T47D (cell line): Measurements from ENCODE around the gene ZNF438.
A peak's percentile ranks its signal among the peaks of the same experiment; 100 is the strongest.

Source experiments
- DNase-seq, 2 experiments: peaks; one replicate each; pipeline versions ENCODE4 v3.0.0 to v3.0.0-alpha.2; 2011 to 2012; ENCODE audit warnings: low read depth in 1 of 2, low spot score in 1 of 2
- JUND ChIP-seq: IDR thresholded peaks from 2 replicates; pipeline ENCODE4 v1.6.1; 2012; ENCODE audit warnings: low read depth
- in situ Hi-C: cut with HindIII; loops from 2 replicates; pipeline ENCODE4 v1.10.0; 2016; ENCODE audit warnings: low sequenced_read_pairs, low pct_unique_long_range_greater_than_20kb

The ZNF438 gene

GRCh38 chr10:30885423-30885822 is 146.2 kb downstream of the ZNF438 start:
- TF ChIP-seq JUND = no peak
- DNase-seq = no peak
- in situ Hi-C loops = no loop called here

DNA sequence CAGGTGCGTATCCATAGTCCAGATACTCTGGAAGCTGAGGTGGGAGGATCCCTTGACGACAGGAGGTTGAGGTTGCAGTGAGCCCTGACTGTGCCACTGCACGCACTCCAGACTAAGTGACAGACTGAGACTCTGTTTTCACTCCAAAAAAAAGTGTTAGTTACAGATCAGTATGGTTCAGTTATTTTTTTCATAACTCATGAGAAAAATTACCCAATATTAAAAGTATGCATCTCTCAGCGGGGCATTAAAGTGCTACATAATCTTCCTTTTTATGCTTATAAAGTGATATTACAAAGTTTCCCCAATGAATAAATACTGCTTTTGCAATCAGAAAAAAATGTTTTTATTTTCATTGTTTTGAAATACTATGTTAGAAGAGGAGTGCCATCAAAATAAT is 147.9 kb downstream of the ZNF438 start:
- in situ Hi-C loops = no loop called here
- no peak for DNase-seq
- no peak for TF ChIP-seq JUND

DNA sequence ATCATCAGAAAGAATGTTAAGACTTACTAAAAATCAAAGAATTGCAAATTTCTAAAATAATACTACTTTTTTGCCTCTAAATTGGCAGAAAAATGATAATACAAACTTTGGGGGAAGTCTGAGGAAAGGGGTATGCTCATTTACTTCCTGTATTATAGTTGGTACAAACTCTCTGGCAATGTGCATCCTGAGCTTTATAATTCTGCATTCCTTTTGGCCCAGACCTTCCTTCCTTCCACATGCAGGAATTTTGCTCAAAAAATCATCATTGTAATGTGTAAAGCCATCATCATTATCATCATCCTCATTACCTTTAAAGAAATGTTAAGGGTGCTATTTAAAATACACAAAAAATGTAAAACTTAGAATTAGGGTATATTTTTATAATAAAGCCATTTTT is 148.5 kb downstream of the ZNF438 start:
- DNase-seq = no peak
- TF ChIP-seq JUND = no peak
- in situ Hi-C loops = no loop called here

DNA sequence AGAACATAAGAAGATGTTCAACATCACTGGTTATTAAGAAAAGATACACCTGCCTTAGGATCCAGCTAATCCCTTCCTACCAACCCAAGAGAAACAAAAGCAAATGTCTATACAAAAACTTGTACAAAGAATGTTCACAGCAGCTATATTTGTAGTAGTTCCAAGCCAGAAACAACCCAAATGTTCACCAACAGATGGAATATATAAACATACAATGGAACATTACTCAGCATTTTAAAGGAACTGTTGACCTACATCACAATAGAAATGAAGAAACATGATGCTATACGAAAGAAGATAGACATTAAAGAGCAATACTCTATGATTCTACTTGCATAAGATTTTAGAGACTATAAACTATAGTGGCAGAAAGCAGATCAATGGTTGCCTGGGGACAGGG is 149.4 kb downstream of the ZNF438 start:
- no peak for TF ChIP-seq JUND
- DNase-seq = no peak
- in situ Hi-C loops = no loop called here

DNA sequence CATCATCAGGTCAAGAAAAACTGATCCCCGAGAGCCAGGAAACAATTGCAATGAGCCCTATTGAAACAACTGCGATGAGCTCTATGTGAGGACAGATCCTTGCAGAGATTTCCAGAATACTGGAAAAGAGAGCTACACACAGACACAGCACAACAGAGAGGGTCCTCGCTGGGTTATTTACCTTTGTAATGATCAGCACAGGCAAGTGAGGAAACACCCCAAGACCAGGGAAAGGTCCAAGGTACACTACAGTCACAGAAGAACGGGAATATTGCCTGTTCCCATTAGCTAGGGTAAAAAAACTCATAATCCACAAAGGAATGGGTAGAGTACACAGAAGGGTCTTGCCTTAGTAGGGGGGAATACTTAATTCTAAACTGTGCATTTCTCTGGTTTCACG is 152.7 kb downstream of the ZNF438 start:
- DNase-seq = no peak
- no peak for TF ChIP-seq JUND
- in situ Hi-C loops = no loop called here

DNA sequence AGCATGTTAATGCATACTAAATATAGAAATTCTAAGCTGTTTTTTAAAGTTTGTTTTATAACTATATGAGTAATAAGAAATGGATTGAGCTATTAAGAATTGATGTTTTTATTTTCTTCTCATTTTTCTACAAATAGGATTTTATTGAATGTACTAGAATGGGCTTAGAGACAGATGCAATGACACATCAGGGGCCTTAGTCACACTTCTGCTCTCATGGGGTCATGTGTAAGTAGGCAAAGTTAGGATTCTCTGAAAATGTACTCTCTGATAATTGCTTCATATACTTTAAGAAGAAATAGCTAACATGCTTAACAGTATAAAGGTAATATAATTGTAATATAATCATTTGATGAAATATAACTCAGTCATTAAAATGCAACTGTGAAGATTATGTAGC is 154.6 kb downstream of the ZNF438 start:
- no peak for TF ChIP-seq JUND
- no peak for DNase-seq
- in situ Hi-C loops = no loop called here

DNA sequence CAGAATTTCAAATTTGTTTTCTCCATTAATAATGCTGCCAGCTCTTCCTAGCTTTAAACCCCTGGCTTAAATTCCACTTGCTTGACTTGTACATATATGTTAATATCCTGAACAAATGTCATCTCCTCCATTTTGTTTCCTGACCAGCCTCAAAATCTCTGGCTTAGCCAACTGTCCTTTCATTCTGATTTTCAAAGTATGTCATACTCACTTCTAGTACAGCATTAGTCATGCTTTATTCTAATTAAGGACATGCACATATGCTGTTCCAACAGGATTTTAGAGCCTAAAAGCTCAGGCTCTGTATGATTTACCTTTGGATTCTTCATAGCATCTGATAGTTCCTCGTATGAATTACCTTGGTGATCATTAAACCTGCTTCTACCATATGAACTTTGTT is 158.3 kb downstream of the ZNF438 start:
- no peak for DNase-seq
- in situ Hi-C loops = no loop called here
- no peak for TF ChIP-seq JUND

DNA sequence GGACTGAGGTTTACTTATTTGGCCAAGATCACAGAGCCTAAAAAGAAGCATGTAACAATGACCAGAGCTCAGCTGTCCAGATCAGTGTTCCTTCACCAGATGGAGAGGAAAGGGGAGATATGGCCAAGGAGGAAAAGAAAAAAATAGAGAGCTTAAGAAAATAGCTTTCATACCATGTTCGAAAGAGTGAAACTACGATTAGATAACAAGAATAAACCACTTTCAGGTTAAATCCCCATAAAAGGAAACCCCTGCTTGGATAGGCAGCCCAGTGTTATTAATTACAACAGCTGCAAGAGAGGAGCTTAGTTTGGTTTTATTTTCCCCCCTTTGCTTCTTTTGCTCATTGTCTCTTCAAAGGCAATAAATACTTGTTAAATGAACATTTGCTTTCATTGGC is 160.8 kb downstream of the ZNF438 start:
- in situ Hi-C loops = no loop called here
- no peak for DNase-seq
- TF ChIP-seq JUND = no peak

GRCh38 chr10:30869566-30869965 is 162.1 kb downstream of the ZNF438 start:
- in situ Hi-C loops = no loop called here
- DNase-seq = no peak

GRCh38 chr10:30868611-30869010 is 163.1 kb downstream of the ZNF438 start:
- no peak for TF ChIP-seq JUND
- DNase-seq = no peak
- in situ Hi-C loops = no loop called here

More at GRCh38 chr10:30869566-30869965, 162.1 kb downstream of the ZNF438 start:
- no peak for TF ChIP-seq JUND

GRCh38 chr10:30866896-30867295 is 164.8 kb downstream of the ZNF438 start:
- TF ChIP-seq JUND = no peak
- DNase-seq = no peak
- in situ Hi-C loops = no loop called here

- DNase-seq = peak in 1 of 2 experiments; percentile 28
- in situ Hi-C loops = no loop called here
- TF ChIP-seq JUND = no peak
Measured at GRCh38 chr10:30865141-30865926, 166.3 kb downstream of the ZNF438 start.

DNA sequence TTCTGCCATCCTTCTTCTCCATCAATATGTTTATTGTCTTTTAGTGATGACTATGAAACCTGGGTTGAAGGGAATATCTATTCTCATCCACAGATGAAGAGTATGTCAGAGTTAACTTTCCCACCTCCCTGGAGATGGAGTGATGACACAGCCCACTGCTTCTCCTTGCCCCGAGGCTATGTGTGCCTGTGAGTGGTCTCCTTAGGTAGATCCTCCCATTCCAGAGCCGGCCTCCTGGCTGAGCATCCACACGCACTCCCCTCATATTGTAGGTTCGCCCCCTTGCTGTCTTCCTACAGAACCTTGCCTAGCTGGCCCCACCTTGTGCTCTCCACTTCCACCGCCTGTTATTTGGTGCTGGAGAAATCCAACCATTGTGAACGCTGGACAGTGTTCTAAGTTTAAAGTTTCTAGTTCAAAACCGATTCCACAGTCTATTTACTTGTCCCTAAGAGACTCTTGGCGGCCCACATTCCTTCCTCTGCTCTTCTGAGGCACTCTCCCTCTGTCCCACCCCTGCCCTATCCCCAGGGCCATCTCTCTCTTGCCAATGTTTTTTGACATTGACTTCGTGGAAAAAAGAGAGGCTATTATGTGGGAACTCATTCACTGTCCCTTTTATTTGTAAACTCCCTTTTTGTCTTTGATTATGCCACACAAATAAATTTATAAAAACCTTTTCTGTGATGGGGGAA is 168.0 kb downstream of the ZNF438 start:
- no peak for DNase-seq
- TF ChIP-seq JUND = no peak
- in situ Hi-C loops = no loop called here
